ELF-1 (cell line): ENCODE results near the gene CRACR2A.
A peak's percentile ranks its signal among the peaks of the same experiment; 100 is the strongest.

Experiments
- DNase-seq: peaks from one replicate; pipeline ENCODE4 v3.0.0-alpha.2; 2016; ENCODE audit warnings: low read depth, low spot score

Gene CRACR2A

DNA sequence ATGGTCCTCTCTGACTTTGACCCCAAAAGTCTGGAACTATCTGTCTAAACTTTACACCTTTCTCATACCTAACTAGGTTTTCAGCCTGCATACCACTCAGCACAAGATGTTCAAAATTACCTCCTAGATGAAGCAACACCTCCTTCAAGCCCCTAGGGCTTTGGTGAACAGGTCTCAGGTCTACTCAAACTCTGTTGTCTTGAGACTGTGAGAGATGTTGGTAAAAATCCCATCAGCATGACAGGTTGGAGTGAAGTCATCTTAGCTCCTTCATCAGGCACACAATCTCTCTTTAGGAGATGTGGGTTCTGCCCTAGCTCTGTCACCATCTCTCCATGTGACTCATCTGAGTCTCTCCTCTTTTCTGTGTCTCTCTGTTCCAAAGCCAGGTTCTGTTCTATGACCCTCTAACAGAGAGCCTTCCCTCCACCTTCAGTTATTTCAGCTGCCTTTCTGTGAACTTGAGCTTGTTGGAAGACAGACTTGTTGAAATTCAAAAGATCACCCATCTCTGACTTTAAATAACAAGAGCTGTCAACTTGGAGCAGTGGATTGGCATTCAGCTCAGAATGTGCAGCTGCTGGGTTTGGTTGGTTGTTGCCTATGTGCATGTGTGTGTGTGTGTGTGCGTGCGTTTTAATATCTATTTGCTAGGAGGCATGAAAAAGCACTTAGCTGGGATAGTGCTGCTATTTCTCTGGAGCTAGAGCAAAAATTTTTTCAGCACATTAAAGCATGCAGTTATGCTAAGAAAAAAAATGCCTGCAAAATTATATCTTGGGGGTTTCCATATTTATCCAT, 130.7 kb downstream of the CRACR2A start:
- DNase-seq: no peak

DNA sequence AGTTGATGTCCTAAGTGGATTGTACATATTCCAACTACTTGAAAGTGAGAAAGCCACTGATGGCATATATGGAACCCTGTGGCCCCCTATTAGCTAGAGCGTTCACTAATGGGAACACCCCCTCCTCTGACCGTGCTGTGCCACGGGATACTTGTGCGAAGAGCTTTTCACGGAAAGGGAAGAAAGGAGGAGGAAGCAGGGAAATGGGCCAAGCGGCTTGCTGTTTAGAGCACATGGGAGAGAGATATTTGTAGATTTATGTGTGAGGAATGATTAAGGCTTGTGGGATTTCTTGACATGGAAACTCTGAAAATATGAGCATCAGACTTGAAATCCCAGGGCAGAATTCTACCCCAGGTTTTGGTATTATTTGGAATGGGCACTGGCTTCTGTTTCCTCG, 132.1 kb downstream of the CRACR2A start:
- DNase-seq: no peak

DNA sequence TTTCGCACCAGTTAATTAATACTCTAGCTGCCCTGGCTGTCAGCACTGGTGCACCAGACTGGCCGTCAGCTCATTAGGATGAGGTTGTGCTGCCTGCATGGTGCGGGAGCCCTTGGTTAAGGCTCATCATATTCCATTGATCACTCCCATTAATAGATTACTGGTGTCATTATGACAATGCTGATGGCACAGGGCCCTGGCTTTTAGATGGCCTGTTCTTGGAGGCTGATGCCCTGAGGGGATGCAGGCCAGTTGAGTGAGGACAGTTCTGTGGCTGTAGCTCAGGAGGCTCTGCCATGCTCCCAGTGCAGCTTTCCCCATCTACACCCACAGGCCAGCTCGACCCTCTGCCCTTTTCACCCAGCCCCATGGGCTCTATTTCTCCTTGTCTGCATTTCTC, 135.3 kb downstream of the CRACR2A start:
- DNase-seq: no peak

DNA sequence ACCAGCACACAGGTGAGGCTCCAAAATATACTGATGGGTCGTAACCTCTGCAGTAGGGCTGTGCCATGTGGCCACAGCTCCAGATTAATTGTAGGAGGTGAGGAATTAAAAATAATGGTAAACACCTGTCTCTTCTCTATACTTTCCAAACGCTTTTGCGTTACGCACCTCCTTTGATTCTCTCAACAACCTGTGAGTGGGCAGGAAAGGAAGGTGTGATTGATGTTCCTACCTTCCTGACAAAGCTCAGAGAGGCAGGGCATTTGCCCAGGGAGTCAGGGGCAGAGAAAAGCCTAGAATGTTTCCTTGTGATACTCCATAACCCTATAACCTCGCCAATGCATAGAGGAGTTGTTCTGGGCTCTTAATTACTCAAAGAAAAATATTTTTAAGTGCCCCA, 137.0 kb downstream of the CRACR2A start:
- DNase-seq: no peak

DNA sequence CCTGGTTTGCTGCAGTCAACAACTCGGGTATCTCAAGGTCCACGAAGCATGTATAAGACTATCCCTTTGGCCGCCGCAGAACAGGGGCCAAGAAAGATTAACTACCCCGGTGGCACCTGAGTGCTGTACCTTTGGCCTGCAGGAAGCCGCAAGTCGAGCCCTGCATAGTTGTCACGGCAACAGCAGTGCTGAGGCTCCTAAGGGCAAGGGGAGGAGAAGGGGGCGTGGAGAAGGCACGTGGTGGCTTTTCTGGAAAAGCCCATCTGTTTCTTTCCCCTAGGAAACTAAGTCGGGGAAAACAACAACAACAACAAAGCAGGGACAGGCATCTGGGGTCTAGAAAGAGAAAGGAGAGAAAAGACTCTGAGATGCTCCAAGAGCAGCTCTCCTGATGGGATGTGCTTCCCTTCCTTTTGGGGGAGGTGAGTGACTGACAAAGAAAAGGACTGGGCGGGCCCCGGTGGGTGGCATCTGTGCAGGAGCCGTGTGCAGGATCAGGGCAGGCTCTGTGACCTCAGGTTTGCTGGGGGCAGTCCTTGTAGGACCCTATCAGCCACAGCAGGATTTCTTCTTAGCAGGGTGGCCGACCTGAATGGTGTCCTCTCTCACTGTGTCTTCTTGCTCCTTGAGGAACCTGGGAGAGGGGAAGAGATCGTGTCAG, 138.0 kb downstream of the CRACR2A start:
- peak; percentile 62 for DNase-seq

DNA sequence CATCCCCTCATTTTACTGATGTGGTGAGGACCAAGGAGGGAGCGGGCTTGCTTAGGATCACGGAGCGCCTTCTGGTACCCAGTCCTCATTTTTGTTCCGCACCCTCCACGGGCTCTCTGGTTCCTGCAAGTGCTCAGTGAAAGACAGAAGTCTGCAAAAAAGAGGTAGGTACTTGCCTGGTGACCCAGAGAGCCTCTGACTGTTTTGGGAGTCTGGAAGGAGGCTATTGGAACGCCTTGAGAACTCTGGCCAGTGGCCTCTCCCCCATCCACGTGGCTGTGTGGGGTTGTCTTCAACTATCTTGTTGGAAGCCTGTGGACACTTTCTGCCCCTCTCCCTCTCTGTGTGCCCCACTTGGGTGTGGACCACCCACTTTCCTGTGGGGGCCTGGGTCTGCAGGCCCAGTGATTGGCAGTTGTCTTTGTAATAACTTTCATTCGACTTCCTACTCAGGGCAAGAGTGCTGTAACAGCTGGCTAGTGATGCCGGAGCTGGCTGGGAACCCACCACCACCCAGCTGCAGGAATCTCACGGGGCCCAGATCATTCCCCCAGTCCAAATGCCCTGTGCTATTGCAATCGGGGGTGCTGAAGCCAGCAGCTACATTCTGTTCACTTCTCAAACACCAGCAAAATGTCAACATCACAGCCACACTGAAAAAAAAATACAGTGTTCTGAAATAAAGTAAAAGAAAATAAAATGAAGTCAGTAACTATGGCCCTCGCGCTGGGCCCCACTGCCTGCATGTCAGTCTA, 139.1 kb downstream of the CRACR2A start:
- no peak for DNase-seq

DNA sequence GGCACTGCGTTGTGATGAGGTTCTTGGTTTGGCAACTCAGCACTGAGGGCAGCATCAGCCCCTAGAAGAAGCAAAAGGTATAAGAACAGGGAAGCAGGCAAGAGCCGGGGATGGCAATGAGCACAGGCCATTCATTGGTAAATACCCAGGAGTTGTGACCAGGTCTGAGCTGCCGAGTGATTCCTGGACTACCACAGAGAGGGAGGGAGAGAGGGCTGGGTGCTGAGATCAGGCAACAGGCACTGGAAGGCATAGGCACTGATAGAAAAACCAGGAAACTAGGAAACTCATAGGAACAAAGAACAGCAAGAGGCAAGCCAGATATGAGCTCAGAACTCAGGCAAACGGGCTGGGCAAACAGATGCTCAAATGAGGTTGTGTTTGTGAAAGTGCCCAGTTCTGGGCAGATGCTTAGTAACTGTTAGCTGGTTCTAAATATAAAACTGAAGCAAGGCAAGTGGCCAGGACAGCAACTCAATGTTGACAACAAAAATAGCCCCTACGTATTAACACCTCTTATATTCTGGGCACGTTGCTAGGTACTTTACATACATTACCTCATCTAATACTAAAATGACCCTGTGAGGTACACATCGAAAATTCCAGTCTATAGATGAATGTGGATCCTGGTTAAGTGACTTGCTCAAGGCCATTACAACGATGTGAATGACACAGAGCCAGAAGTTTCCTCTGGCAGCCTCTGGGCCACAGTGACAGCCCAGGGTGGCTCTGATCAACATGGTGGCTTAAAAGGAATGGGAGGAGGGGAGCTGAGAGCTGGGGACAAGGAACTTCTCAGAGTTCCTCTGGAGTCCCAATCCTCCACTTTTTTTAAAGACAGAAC, 140.8 kb downstream of the CRACR2A start:
- no peak for DNase-seq

DNA sequence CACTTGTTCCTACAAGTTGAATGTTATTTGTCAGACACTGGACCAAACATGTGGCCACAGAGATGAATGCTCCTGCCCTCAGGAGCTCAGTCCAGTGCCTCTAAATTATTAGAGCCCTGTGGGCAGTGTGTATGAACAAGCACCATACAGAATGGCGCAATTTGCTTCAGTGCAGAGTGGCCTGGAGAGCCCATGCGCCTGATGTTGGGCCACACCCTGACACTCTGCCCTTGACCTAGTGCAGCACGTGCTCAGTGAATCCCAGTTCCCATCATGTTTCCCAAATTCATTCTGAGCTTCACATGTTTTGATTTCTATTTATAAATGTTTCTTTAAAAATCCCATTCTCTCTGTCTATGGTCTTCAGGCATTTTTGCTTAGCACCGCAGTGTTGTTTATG, 145.1 kb downstream of the CRACR2A start:
- DNase-seq: no peak

DNA sequence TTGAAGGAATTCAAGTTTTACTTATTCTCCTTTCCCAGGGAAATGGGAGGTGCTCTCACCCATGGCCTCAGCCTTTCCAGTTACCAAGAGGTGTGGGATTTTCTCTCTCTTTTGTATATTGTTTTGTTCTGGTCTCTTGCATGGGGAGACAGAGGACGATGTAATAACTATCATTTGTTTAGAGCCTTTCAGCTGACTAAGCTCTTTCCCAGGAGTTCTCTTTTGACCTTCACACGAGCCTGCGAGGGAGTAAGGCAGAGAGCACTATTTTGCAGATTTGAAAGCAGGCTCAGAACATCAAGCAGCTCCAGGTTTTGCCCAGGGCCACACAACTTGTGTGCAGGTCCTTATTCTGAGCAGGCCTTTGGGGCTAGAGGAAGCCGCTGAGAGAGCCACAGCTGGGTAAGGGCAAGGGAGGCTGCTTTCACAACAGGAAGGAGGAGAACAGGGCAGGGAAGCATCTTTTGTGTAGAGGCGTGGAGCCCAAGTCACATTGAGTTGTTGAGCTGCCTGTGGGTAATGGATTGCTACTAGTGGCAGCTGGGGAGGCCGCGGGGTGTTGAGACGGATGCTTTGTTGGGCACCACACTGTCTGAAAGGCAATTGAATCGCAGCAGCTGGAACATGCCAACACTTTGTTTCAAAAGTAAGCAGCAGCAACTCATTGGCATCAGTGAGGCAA, 145.7 kb downstream of the CRACR2A start:
- DNase-seq: peak; percentile 31

DNA sequence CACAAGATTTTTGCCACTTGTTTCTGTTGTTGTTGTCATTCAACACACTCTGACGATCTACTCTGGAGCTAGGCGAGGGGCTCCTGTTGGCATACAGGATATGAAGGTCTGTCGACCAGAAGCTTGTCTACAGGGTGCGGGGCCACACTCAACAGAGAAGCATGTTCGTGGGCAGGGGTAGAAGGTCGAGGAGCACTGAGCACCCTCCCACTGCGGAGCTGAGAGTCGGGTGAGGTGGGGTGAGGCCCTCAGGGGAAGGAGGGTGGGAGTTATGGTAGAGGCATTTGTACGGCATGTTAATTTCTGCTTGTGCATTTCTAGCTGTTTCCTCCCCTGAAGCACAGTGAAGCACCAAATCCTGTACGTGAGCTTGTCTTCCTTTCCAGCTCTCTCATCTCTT, 146.8 kb downstream of the CRACR2A start:
- no peak for DNase-seq

DNA sequence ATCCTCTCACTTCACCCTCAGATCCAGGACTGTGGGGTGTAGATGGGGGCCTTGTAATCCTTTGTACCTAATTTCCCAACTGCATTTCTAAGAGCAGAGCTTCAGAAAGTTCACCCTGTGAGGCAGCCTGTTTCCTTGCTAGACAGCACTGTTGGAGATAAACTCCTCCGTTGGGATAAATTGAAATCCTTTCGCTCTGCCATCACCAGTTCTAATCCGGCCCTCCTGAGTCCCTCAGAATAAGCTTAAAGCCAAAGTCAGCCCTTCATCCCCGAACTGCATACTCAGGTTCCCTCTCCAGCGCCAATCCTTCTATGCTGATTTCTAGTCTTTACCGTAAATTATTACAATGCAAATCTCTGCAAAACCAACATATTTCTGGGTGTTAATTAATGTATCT, 147.2 kb downstream of the CRACR2A start:
- no peak for DNase-seq

DNA sequence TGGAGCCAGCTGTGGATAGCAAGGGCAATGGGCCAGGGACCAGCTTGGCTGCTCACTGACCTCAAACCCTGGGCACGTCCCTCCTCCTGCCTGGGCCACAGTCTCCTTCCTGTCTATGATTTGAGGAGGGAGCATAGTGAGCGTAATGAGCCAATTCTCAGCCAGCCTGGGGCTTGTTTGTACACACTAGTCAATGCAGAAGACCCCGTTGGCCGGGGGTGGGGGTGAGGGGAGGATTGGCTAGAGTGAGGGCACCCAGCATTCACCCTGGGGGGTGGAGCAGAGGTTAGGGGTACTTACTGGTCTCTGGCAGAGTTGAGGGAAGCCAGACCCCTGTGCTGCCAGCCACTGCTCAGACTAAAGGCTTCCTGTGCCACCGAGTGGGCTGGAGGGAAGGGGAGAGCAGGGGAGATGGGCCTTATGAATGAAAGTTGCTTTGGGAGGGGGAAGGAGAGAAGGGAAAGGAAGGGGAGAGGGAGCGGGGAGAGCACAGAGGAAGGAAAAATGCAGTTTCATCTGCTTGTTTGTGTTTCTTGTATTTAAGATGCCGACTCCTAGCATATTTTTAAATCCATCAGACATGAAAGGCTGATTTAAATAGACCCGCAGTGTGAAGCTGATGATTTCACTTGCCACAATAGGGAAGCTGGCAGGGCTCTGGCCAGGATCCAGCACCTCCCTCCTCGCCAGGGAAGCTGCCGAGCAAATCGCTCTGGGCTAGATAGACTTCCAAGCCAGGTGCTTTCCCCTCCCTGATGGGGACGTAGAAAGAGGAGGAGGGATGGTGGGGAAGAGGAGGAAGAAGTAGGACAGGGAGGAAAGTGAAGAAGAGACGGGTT, 147.9 kb downstream of the CRACR2A start:
- peak; percentile 69 for DNase-seq

DNA sequence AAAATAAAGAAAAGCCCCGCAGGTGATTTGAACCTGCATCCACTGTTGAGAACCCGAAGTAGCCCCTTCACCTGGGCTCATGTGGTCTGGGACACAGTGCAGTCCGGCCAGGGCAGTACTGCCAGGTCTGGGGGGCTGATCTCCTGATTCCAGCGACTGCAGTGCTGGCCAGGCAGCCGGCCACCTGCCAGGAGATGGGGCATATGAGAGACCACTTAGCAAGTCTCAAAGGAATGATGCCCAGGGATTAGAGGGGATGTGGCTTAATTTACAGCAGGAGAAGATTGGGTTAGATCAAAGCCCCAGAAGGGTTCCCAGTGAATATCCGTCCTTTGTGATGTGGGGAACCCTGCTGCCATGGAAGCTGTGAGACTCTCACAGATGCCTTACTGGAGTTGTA, 148.6 kb downstream of the CRACR2A start:
- DNase-seq: no peak

DNA sequence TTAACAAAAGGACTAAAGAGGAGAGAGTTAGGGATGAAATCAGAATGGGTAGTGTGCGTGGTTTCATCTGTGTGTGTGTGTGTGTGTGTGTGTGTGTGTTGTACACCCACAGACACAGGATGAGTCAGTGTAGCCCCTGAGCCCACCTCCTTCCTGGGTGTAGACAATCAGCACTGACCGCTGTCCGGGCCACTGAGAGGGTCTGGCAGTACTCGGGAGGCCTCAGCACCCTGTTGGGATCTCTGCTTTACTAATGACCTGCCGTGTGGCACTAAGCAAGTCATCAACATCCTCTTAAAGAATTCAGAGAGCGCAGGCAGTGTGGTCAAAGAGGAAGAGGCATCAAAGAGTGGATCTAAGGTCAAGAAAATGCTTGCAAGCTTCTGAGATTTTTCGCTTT, 149.3 kb downstream of the CRACR2A start:
- no peak for DNase-seq

DNA sequence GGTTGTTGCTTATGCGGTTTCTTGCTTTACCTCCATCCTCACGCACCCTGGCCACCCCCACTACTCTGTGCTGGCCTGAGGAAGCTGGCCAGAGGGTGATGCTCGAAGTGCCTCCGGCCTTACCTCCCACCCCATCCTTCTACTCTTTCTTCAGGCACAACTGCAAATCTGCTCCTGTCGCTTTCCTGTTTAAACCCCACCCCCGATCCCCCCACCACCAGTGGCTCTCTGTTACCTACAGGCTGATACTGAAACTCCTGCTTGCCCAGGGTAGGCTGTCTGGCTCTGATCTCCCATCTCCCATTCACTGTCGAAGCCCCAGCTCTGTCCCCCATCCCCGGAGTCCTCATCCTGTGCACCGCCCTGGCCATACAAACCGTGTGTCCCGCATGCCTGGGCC, 150.4 kb downstream of the CRACR2A start:
- no peak for DNase-seq

DNA sequence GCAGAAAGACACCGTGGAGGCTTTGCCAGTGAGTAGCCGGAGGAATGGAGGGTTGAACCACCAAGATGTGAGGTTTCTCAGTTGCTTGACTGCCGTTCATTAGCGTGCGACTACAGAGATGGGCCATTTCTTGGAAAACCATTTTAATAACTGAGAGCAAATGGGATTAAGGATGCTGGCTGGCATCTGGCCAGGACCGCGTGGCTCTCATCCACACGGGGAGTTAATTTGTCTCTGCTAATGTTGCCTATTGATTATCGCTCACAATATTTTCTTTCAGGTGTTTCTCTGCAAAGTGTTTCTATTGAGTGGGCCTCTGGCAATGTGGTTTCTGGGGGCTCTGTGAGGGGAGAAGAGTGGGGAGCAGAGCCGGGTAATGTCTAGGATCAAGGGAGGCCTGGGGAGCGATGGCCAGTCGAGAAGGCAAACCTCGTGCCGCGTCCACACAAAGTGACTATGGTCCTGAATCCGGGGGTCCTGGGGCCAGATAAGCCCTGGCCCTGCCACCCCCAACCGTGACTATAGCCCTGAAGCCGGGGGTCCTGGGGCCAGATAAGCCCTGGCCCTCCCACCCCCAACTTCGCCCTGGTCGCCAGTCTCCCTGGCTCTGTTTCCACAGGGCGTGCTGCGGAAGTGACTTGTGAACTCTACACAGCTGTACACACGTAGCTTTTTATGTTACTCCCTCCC, 151.3 kb downstream of the CRACR2A start:
- no peak for DNase-seq

DNA sequence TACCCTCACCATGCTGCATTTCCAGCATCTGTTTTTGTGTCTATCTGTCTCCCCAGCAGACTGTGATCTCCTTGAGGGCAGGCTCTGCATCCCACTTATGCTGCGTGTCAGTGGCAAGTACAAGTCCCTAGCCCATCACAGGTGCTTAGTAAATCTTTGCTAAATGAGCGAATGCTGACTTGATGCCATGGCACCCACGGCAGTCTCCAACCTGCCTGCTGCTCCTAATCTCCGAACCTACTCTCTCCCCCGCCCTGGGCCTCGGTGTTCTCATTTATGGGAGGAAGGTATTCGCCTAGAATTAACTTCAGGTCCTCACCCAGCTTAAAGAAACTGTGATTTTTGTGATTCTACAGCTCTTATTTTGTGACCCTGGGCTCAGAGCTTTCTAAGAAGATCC, 152.0 kb downstream of the CRACR2A start:
- DNase-seq: no peak

DNA sequence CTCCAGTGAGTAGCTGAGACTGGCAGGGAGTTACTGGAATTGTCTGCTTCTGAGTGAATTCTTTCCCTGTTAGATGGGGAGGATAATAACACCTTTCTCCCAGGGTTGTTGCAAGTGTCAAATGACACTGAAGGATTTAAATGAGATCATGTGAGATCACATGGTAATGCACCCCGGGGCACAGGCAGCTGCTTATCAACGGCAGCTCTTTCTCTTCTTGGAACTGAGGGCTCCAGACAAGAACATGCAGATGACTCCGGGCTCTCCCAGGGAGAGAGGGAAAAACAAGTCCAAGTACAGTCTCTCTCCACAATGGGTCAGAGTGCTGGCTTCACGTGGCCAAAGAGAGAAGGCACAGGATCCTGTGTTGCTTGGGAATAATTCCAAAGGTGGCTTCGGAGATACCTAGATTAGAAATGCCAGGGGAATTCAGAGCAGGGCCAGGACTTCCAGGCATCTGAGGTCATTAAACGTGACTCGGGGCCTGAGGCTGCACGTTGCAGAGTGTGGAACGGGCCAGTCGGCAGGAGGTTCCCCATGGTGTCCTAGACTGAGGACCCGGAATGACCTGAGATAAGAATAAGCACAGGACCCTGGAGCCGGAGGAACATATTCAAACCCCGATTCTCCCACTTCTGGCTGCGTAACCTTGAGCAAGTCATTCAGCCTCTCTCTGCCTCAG, 152.7 kb downstream of the CRACR2A start:
- DNase-seq: peak; percentile 84
